Stromal cell of bone marrow (primary cell): ENCODE measurements around the gene RASSF3.
"Not testable (repeated sequence)": the region's sequence is repeated elsewhere in the genome, so short reads cannot be mapped to it uniquely, and the experiment has no call there.

Source experiments
- DNase-seq: peaks from one replicate; pipeline ENCODE4 v3.0.0-alpha.2; 2012; ENCODE audit warnings: low read depth

The RASSF3 gene

DNA sequence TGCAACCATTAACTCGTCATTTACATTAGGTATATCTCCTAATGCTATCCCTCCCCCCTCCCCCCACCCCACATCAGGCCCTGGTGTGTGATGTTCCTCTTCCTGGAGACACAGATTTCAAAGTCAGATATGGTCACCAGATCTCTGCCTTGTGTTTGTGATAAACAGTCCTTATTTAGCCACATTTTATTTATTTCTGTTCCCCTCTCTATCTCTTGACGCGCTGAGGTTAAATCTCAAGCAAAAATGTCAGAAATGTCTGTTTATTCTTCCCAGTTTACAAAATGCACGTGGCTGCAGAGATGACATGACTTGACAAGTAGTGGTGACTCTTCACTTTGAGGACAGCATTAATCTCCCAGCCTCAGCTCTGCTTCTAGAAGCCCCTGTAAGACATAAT is 11.5 kb upstream of the RASSF3 start:
- DNase-seq = no peak

DNA sequence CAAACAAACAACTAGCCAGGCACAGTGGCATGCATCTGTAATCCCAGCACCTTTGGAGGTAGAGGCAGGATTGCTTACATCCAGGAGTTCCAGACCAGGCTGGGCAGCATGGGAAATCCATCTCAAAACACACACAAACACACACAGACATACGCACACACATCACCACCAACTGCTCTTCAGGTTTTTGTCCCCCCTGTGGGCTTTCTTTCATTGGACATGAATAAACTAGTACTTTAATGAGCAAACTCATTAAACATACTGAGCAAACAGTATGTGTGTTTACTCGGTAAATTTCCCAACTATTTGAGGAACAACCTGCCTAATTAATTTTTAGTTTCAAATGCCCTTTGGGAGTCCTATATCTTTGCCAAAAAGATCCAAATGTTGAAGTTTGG is 10.1 kb upstream of the RASSF3 start:
- DNase-seq = no peak

GRCh38 chr12:64603183-64603841 is 7.0 kb upstream of the RASSF3 start:
- no peak for DNase-seq

GRCh38 chr12:64608901-64609535 is 1.3 kb upstream of the RASSF3 start:
- DNase-seq = no peak

DNA sequence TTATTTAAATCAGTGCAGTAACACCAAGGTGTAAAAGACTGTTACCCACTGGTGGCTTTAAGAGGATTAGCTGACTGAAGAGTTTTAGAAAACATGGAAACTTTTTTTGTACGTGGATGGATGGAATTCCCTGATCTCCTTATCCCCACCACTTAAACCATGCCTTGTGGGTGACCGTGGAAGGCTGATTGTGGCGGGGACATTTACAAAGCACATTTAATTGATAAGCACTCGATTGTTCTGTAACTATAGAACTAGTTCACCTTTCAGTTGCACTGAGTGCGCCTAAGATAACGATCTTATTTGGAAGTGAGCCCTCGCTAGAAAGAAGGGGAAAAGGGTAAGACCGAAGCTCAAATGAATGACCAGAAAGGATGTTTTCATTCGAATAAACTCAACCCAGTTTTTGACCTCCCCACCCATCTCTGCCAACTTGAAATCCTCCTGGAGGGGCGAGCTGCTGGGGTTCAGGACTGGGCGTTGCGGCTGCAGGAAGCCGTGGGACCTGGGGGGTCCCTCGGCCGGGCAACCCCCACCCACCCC is 688 bp upstream of the RASSF3 start:
- no peak for DNase-seq

DNA sequence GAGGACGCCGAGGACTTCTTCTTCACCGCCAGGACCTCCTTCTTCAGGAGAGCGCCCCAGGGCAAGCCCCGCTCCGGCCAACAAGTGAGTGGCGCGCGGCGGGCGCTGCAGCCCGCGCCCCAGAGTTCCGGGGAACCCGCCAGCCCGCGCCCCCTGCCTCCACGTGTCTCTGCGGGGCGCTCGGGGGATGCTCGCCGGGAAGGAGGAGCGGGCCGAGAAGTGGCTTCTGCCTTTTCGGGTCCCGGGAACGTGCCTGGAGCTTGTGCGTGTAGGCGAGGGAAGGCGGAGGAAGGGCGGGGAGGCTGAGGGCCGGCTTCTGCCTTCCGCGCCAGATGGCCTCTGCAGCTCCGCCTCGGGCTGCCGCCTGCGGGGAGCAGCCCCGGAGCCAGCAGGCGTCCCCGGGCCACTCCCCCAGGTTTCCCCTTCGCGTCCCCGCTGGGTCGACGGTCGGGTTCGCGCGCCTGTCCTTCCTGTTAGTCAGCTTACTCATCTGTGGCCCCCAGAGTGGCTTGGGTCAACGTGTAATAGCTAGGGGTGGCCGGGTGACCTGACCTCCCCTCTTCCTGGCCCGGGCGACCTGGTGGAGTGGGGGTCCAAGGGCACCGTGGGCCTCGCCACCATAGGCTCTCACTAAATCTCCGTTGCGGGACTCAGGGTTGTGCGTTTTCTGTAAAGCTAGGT is 505 bp downstream of the RASSF3 start:
- no peak for DNase-seq

DNA sequence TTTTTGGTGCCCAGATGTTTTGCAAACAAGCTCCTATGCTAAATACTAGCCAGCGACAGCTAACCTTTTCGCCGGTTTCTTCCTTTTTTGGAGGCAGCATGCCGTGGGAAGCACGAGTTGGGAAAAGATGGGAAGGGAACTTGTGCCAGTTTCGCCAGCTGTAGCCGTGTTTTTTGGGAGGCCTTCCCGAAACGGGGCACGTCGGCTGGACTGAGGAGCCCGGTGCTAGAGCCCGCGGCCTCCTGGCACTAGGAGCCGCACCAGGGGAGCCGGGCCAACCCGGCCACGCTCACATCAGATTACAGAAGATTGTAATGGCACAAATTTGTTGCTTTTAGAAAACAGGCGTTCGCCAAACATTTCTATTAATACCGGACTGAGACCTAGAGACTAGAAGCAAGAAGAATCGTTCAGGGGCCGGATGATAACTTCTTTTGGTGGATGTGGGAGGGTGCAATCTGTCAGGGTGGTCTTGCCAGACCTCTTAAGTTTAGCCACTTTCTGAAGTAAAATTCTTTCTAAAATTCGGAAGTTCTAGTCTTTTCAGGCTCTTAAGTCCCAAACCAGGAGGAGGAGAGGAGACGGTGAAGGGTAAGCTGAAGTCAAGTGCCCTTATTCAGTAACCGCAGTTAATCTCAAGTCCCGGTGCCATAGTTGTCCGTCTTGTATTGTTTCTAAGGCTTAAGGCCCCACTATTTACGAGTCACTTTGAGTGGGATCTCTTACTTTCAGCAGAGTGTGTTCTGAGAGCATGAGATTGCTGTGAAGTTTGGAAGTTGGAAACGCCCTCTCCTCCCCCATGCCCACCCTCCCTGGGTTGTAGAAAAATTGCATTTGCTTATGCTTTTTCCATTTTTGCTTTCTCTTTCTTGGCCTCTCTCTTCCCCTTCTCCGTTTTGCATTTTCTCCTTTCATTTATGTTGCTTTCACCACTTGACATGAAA is 1.3 kb downstream of the RASSF3 start:
- DNase-seq = no peak

- DNase-seq = no peak
Measured at GRCh38 chr12:64612843-64613242, 2.5 kb downstream of the RASSF3 start.

- not testable (repeated sequence) for DNase-seq
Measured at GRCh38 chr12:64613775-64614398, 3.6 kb downstream of the RASSF3 start.

DNA sequence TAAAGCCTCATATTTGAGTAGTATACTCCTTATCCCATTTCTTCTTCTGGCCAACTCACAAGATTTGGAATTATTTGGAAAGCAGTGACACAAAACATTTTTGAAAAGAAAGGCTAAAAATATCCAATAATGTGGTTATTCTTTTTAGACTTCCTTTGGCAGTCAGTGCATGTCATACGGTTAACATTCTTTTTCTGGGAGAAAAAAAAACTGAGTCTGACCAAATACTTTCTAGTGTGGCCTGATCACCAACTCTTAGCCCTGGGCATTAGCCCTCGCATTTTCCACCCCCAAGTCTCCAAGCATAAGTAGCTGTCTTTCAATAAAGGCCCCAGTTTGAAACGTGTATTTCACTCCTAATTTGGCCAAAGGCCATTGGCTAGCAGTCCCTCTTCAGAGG is 5.9 kb downstream of the RASSF3 start:
- DNase-seq = peak; percentile 48

- no peak for DNase-seq
Measured at GRCh38 chr12:64618953-64619590, 8.8 kb downstream of the RASSF3 start.

- DNase-seq = no peak
Measured at GRCh38 chr12:64621257-64621942, 11.1 kb downstream of the RASSF3 start.

GRCh38 chr12:64624035-64624434 is 13.7 kb downstream of the RASSF3 start:
- no peak for DNase-seq

DNA sequence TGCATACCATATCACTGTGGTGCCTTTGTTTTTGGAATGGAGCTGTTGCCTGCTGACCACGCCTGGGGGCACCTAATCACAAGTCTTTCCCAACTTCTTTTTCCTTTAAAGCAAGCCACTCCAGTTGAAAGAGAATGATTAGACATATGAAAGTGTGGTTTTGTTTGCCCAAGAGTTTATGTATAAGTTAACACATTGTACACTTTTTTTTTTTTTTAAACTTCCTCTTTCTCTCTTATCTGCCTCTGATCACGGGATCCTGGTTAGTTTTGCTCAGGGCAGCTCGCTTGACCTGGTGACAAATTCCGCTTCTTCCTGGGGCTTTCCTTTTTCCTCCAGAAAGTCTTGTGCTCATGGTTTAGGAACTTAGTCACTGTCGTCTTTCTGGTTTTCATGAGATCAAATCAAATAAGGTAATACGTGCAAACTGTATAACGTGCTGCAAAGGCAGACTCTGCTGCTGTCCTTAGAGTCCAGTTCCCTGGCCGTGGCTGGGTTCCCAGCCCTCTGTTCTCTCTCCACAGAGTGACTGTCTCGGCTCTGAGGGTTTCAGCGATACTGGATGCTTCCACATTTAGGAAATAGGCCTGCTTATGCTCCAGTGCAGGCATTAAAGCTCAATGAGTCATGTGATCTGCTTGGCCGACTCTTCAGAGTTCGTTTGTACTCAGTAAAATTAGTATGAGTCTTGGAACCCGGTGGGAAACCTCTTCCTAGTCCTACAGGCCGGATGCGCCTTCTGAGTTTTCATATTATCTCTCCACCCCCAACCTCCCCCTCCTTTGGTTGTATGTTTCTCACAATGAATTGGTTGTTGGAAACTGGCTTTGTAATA is 15.2 kb downstream of the RASSF3 start:
- peak; percentile 65 for DNase-seq

DNA sequence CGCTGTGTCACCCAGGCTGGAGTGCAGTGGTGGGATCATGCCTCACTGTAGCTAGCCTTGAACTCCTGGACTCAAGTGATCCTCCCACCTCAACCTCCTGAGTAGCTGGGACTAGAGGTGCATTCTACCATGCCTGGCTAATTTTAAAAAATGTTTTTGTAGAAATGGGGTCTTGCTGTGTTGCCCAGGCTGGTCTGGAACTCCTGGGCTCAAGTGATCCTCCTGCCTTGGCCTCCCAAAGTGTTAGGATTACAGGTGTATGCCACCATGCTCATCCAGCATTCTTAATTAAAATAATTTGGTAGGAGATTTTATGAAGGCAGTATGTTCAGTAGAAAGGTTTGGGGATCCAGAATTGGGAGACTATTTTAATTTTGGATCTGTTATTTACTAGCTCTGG is 16.3 kb downstream of the RASSF3 start:
- not testable (repeated sequence) for DNase-seq

- DNase-seq = peak; percentile 83
Measured at GRCh38 chr12:64627771-64628170, 17.5 kb downstream of the RASSF3 start.

DNA sequence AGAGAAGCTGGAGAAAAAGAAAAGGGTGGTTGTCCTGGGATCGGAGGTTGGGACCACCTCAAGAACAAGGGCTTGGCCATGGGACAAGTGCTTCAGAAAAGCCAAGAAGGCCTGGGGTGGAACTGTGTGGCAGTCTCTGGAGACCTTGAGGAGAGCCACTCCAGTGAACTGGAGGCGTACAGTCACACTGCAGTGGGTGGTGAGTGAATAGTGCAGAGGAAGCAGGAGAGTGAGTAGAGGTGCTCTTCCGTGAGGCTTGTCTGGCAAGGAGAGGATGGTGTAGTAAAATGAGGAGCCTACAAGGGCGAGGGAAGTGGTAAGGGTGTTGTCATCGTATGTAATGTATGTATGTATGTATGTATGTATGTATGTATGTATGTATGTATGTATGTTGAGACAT is 20.9 kb downstream of the RASSF3 start:
- DNase-seq = no peak

DNA sequence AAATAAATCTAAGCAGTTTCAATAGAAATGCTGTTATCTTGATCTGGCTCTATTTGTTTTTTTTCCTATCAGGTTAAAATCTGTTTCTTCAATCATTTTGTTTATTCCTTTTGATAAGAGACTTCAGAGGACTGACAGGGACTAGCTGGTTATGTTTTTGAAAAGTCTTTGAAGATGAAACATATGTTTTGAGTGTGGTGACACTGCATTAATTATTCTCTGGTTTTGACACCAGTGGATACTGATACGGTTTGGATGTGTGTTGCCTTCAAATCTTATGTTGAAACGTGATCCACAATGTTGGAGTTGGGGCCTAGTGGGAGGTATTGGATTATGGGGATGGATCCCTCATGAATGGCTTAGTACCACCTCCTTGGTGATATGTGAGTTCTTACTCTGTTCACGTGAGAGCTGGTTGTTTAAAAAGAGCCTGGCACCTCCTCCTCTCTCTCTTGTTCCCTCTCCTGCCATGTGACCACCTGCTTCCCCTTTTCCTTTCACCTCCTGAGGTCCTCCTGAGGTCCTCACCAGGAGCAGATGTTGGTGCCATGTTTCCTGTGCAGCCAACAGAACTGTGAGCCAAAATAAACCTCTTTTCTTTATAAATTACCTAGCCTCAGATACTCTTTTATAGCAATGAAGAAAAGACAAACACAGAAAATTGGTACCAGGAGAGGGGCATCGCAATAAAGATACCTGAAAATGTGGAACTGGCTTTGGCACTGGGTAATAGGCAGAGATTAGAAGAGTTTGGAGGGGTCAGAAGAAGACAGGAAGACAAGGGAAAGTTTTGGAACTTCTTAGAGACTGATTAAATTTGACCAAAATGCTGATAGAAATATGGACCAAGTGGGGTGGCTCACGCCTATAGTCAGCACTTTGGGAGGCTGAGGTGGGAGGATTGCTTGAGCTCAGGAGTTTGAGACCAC is 23.0 kb downstream of the RASSF3 start:
- no peak for DNase-seq
